ENCODE data around the gene ALG12.

The ALG12 gene

DNA sequence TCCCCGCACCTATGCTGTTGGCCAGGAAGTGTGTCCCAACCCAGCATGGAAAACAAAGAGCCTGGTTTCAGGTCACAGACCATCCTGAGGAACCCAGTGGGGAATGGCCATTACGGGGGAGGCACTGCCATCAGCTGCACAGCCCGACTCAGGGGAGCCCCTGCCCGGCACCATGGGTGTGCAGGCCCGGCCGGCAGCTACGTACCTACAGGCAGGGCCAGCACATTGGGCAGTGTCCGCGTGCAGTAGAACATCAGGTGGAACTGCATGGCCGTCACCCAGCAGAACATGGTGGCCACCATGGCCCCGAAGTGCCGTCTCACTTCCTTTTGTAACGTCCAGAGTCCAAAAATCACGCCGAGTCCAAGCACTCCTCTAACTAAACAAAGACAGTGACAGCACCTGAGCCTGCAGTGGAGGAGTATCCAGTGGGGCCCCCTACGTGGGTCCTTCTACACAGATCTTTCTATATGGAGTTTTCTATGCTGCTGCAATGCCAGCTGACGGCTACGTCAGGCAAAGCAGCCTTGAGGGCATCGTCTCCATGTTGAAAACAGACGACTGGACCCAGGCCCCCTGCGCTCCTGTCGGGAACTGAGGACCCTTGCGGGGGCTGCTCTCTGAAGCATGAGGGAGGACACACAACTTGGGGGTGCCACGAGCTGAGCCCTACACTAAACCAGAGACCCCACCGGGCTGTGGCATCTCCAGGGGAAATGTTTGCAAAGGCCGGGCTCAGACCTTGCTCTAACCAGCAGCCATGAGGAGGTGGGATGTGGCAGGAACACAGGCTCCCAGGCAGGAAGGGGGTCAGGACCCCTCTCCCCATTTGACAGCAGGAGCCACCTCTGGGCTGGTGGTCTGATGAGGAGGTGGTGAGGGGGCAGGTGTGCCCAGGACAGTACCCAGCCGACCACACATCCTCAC is 7.7 kb downstream of the ALG12 start:
- DNase-seq, result no peak

- no peak for DNase-seq
Observed at GRCh38 chr22:49909476-49910205, 8.6 kb downstream of the ALG12 start.

DNA sequence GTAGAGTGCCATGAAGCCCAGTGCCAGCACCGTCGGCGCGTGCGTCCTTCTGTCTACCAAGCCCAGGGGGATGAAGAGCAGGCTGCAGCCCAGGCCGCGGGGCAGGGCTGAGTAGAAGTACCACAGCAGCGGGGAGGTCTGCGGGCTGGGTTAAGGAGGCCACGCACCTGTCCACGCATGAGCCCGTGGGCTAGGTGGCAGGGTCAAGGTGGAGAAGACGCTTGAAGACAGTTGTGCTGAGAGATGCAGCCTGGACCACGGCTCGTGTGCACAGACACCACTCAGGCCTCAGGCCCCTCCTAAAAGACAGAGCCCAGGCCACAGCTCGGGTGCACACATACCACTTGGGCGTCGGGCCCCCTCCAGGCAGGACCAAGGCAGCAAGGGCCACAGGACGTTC is 10.4 kb downstream of the ALG12 start:
- DNase-seq, result no peak

- DNase-seq, result no peak
Observed at GRCh38 chr22:49906799-49907290, 11.4 kb downstream of the ALG12 start.

GRCh38 chr22:49906071-49906798 is 12.0 kb downstream of the ALG12 start:
- no peak for DNase-seq

DNA sequence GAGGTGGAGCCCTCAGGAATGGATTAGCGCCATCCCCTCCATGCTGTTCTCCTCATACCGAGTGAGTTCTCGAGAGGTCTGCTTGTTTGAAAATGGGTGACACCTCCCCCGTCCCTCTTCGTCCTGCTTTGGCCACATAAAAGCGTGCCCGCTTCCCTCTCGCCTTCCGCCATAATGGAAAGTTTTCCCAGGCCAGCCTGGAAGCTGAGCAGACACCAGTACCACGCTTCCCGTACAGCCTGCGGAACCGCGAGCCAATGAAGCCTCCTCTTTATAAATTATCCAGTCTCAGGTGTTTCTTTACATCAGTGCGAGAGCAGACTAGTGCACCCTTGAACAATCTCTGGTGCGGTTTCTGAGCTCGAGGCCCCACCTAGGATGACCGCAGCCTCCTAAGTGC is 12.8 kb downstream of the ALG12 start:
- DNase-seq, result no peak

DNA sequence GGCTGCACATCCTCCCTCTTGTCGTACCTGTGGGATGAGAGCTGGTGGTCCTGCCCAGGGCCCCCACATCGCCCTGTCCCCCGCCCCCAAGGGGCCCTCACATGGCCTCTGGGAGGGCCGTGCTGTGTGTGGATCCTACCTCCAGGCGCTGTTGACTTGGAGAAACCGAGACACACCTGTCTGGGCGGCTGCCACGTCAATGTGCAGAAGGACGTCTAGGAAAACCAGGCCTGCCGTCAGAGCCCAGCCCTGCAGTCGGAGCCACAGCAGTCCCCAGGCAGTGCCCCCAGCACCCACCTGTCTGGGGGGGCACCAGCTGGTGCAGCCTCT is 14.2 kb downstream of the ALG12 start:
- DNase-seq, result no peak

- DNase-seq, result no peak
Observed at GRCh38 chr22:49903322-49904039, 14.8 kb downstream of the ALG12 start.

DNA sequence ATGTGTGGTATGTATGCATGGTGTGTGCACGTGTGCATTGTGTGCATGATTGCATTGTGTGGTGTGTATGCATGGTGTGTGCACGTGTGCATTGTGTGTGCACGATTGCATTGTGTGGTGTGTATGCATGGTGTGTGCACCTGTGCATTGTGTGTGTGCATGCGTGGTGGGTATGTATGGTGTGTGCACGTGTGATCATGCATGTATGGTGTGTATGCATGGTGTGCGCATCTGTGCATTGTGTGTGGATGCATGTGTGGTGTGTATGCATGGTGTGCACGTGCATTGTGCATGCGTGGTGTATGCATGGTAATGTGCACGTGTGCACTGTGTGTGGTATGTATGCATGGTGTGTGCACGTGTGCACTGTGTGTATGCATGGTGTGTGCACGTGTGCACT is 16.8 kb downstream of the ALG12 start:
- no peak for DNase-seq

GRCh38 chr22:49900441-49901230 is 17.6 kb downstream of the ALG12 start:
- no peak for DNase-seq

GRCh38 chr22:49899530-49899929 is 18.7 kb downstream of the ALG12 start:
- no peak for DNase-seq

DNA sequence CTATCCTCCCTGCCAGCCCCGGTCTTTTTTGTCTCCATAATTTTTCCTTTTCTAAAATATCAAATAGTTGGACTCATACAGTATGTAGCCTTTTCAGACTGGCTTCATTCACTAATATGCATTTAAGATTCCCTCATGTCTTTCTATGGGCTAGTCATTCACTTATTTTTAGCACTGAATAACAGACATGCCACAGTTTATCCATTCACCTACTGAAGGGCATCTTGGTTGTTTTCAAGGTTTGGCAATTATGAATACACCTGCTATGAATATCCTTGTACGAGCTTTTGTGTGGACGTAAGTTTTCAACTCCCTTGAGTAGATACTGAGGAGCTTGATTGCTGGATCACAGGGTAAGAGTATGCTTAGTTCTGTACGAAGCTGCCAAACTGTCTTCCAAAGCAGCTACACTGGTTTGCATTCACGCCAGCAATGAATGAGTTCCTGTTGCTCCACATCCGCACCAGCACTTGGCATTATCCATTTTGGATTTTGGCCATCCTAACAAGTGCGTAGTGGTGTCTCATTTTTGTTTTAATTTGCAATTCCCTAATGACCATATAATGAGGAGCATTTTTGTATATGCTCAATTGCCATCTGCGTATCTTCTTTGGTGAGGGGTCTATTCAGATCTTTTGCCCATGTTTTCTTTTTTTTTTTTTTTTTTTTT is 21.1 kb downstream of the ALG12 start:
- DNase-seq, result no peak

- DNase-seq, result no peak
Observed at GRCh38 chr22:49896201-49896600, 22.0 kb downstream of the ALG12 start.

DNA sequence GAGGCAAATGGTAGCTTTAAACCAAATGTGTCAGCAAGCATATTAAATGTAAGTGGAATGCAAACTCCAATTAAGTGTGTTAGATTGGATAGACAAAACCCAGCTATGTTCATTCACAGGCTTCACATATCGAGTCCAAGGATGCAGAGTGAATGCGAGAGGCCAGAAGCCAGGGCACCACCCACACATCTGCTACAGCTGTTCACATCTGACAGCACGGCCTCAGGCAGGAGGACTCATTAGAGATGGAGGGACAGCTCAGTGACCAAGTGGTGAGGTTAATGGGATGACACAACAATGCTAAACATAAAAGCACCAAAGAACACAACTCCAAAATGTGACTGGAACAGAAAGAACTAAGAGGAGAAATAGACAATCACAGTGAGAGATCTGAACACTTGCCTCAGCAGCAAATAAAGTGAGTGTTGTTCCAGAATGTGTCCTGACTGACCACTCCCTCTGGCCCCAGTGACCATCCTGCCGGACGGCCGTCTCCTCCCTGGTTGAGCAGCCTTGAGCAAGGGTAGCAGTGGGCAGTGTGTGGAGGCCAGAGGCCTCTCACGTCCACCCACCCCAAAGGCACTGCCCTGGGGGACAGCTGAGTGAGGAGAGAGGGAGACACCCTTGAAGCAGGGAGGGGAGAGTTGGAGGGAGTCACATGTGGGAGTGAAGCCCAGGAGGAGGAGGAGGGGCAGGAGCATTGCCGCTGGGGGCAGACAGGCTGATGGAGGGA is 23.8 kb downstream of the ALG12 start:
- no peak for DNase-seq

- no peak for DNase-seq
Observed at GRCh38 chr22:49893025-49893424, 25.2 kb downstream of the ALG12 start.

- DNase-seq, result no peak
Observed at GRCh38 chr22:49892226-49892899, 25.9 kb downstream of the ALG12 start.

- DNase-seq, result no peak
Observed at GRCh38 chr22:49889071-49889470, 29.2 kb downstream of the ALG12 start.

- DNase-seq, result no peak
Observed at GRCh38 chr22:49887702-49888101, 30.5 kb downstream of the ALG12 start.

DNA sequence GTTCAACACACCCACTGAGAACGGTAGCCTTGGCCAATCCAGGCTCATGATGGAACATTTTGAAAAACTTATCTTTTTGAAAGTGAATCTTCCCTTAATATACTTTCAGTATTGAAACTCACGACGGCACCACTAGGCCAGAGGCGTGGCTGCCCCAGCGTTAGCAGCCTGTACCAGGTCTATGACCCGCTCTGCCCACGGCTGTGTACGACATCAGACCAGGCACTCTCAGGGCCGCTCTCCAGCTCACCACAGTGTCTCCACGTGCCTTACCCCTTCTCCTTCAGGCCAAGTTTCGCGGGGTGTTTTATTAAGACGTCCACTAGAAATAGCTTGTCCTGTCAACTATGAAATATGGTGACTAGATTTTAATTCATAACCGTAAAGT is 31.2 kb downstream of the ALG12 start:
- no peak for DNase-seq
